ENCODE results near the gene KCNIP2. TPM values are rescaled to one million over a fixed set of nuclear protein-coding genes. Genes with fewer than 3 reads are reported as not detected.

The KCNIP2 gene
- total RNA-seq, 1 experiment from 2014 or later: 3.0 TPM

- WGBS (ENCODE audit: extremely low coverage, insufficient read length, low lambda C conversion rate): no CpG with 5 or more reads among the region's 1 CpG
- no peak overlapping the region for H2BK20ac ChIP-seq (ENCODE audit: low read depth, low read length, poor library complexity, severe bottlenecking)
- H4K20me1 ChIP-seq (ENCODE audit: control insufficient read depth, insufficient read depth, insufficient read length): no peaks in the 10 kb centered on the region
- no peak overlapping the region for H3K4me2 ChIP-seq (ENCODE audit: insufficient read depth, insufficient read length, low read length)
- H4K5ac ChIP-seq (ENCODE audit: insufficient read length, low read depth, low read length): no peak overlapping the region
- H3K9me3 Mint-ChIP-seq: no peaks in the 10 kb centered on the region
- no peak overlapping the region for H4K8ac ChIP-seq (replicated peaks; ENCODE audit: insufficient read length, low read depth, low read length)
- no peak overlapping the region for H2AK5ac ChIP-seq (ENCODE audit: insufficient read length, low read length)
- no peaks in the 10 kb centered on the region; a peak in 1 of 7 replicates for H3K36me3 Mint-ChIP-seq (ENCODE audit: insufficient read depth in 1 of 3, low read depth in 3 of 3)
- H3K27ac Mint-ChIP-seq: no peak overlapping the region
- no peaks in the 10 kb centered on the region for H3K79me1 ChIP-seq (ENCODE audit: insufficient read depth, low read depth, low read length, poor library complexity, severe bottlenecking)
- no peak overlapping the region for H3K4me3 Mint-ChIP-seq
- H3K27ac ChIP-seq (ENCODE audit: insufficient read length, low read depth, low read length): no peak overlapping the region
- H3K9me3 ChIP-seq (ENCODE audit: control insufficient read depth, low read depth, low read length): no peaks in the 10 kb centered on the region
- no peak overlapping the region for H3K14ac ChIP-seq (ENCODE audit: insufficient read depth, low read length)
- H2AFZ ChIP-seq (ENCODE audit: low read length): no peak overlapping the region
- H3K23me2 ChIP-seq (ENCODE audit: insufficient read length, low read depth, low read length, poor library complexity, severe bottlenecking): no peaks in the 10 kb centered on the region
- no peaks in the 10 kb centered on the region for H3K27me3 Mint-ChIP-seq (ENCODE audit: low read depth)
- no peak overlapping the region for H3K23ac ChIP-seq (ENCODE audit: insufficient read length, low read depth, low read length)
- no peak overlapping the region for H3K18ac ChIP-seq (ENCODE audit: insufficient read length, low read depth, low read length)
- no peaks in the 10 kb centered on the region for H3K4me1 ChIP-seq (ENCODE audit: insufficient read depth, low read length)
- H3K27me3 ChIP-seq (ENCODE audit: insufficient read depth, low read length): no peaks in the 10 kb centered on the region
- no peak for TF ChIP-seq CTCF (conservative IDR thresholded peaks at IDR 0.05)
- H3K79me2 ChIP-seq (ENCODE audit: insufficient read depth, low read length): no peaks in the 10 kb centered on the region
- H2BK120ac ChIP-seq (ENCODE audit: low read depth, low read length, poor library complexity, severe bottlenecking): no peak overlapping the region
- no peak for DNase-seq
- no peak overlapping the region for H4K91ac ChIP-seq (ENCODE audit: insufficient read length, low read depth, low read length)
- no peak overlapping the region for H3K4ac ChIP-seq (ENCODE audit: low read depth, low read length)
- no peak overlapping the region for H3K56ac ChIP-seq (ENCODE audit: insufficient read length, low read depth, low read length)
- H3T11ph ChIP-seq (ENCODE audit: low read length): no peak overlapping the region
- no peak overlapping the region for H2BK15ac ChIP-seq (ENCODE audit: low read depth, low read length)
- H3K9ac ChIP-seq (ENCODE audit: extremely low read depth, insufficient read length, low read length): no peak overlapping the region
- no peak overlapping the region for H2BK5ac ChIP-seq (ENCODE audit: insufficient read length, low read length)
- H2BK12ac ChIP-seq (ENCODE audit: insufficient read length, low read depth, low read length): no peak overlapping the region
- H3K4me1 Mint-ChIP-seq: no peaks in the 10 kb centered on the region
Observed at GRCh38 chr10:101867931-101868330, 24.3 kb upstream of the KCNIP2 start.

Data from H9 (cell line).